NCI-H345 treated with DMSO at 0.1 percent for 48 hours (cell line): ENCODE data around the gene UCP3.
"Not testable (repeated sequence)": the region's sequence is repeated elsewhere in the genome, so short reads cannot be mapped to it uniquely, and the experiment has no call there.

ENCODE experiments used
- DNase-seq: peaks from one replicate; lab custom pipeline; 2025; ENCODE audit not compliant: unreplicated experiment; lab: John Stamatoyannopoulos, UW

Gene UCP3

DNA sequence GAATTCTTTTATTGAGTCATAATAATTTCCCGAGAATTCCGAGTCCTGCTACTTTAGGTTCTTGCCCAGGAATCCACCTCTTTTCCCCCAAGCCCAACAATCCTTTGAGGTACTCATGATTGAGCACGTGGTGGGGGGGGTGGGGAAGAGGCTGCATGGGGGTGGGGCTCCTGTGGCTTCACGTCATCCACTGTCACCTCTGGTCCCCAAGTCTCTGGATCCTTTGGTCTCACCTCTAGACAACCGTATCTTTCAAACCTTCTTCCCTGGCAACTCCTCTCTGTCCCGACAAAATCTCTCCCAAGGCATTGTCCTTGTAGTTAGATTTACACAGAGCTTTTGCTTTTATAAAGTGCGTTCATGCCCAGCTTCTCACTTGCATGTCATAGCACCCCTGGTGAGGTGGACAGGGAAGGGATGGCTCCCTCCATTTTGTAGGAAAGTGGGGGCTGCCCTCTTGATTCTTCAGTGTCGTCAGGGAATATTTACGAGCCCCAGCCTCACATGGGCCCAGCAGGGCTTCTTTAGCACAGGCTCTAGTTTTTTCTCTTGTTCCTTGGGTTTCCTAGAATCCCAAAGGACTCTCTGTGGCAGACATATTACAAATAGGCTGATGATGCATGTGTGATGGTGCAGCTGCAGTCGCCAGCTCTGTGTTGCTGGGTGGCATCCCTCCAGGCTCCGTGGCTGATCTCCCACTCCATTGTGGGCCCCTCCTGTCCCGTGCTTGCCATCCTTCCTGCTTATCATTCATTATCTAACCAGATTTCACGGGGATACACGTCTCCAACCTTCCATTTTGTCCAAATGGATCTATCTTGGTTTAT is 8.4 kb downstream of the UCP3 start:
- peak; percentile 32 for DNase-seq

DNA sequence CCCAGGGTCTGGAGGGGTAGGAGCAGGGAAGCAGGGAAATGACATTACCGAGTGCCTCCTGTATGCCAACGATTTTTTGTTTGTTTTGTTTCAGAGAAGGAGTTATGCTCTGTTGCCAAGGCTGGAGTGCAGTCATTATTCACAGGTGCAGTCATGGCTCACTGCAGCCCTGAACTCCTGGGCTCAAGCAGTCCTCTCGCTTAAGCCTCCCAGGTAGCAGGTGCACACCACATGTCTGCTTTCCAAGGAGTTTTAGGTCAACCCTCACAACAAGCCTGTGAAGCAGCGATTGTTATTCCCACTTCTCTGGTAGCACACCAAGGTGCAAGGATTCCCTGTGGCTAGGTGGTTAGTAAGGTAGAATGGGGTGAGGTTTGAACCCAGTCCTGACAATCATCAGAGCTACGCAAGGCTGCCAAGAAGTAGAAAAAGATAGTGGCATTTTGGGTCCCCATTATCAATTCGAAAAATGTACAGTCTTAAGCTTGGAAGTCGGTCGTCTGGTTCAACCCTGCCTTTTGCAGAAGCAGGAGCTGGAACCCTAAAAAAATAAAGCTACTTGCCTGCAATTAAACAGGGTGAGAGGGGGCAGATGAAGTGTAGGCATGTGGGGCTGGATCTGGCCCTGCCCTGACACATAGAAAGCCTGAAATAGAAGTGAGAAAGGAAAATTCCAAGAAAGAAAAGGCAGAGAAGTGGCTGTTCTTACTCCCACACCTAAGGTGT is 9.1 kb downstream of the UCP3 start:
- DNase-seq: peak; percentile 97

DNA sequence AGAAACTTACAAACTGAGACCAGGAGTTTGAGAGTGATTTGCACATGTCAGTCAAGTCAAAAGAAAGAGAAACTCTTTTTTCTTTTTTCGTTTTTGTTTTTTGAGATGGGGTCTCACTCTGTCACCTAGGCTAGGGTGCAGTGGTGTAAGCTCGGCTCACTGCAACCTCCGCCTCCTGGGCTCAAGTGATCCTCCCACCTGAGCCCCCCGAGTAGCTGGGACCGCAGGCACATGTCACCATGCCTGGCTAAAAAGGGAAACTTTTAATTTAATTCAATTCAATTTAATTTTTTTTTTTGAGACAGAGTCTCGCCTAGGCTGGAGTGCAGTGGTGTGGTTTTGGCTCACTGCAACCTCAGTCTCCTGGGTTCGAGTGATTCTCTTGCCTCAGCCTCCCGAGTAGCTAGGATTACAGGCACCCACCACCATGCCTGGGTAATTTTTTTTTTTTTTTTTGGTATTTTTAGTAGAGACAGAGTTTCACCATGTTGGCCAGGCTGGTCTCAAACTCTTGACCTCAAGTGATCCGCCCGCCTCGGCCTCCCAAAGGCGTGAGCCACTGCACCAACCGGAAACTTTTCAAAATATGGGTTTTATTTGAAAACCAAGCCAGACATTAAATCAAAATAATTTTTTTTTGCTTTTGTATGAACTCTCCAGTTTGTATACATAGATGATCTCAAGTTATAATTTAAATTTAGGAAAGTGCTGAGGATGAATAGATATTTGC is 9.9 kb downstream of the UCP3 start:
- DNase-seq: no peak

DNA sequence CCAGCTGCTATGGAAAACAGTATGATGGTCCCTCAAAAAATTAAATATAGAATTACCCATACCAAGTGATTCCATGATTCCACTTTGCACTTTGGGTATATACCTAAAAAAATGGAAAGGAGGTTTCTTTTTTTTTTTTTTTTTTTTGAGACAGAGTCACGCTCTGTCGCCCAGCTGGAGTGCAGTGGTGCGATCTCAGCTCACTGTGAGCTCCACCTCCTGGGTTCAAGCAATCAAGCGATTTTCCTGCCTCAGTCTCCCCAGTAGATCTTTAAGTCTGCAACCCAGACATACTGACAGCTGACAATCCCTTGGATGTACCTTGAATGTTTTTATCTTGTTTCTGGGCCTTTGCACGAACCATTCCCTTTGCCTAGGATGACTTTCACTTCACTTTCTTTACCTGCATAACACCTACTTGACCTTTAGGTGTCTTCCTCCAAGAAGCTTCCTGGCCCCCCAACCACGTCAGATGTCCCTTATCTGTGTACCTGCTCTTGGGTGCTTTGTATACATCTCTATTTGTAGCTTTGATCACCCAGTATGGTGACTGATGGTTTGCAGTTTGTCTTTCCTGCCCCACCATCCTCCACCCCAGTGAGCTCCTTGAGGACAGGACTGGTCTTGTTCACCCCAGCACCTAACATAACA is 11.6 kb downstream of the UCP3 start:
- DNase-seq: no peak

DNA sequence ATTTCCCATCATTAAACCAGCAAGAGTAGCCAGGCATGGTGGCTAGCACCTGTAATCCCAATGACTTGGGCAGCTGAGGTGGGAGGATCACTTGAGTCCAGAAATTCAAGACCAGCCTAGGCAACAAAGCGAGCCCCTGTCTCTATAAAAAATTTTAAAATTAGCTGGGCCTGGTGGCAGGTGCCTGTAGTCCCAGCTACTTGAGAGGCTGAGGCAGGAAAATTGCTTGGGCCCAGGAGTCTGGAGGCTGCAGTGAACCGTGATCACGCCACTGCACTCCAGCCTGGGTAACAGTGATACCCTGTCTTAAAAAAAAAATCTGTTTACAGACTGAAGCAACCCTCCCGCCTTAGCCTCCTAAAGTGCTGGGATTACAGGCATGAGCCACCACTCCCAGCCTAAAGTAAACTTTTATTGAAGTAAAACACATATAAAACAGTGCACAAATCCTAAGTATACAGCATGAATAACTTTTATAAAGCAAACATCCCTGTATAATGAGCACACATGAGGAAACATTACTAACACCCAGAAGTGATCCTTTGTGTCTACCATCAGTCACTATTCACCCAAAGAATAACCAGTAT is 12.6 kb downstream of the UCP3 start:
- no peak for DNase-seq

DNA sequence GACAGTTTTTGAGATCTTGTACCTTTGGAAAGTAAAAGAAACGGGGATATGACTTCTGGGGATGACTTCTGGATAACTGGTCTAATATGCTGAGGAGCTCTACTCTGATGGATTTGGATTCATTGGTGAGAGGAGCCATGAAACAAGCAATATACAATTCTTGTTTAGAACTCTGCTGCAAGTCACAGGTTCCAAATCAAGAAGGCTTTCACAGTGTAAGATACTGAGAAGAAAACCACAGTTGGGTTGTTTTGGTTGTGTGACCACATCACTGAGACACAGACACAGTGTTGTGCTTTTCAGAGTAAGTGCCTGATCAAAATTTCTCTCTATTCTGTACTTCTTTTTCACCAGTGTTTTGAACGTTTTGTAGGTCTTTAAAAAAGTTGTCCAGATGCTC is 13.2 kb downstream of the UCP3 start:
- DNase-seq: no peak

DNA sequence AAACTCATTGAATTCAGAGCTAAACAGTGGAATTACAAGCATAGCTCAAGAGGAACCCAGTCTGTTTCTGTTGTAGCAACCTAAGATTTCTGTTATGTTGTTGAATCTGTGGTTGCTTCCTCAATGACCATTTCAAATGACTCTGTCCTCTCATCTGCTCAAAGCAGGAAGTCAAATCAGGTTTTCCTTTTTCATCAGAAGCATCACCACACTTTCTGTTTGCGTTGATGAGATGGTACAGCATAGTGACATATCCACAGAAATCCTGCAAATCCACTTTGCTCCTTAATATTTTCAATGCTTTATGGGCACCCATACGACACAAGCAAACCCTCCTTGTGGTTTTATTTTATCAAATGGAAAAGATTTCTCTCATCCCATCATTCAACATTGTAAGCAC is 13.6 kb downstream of the UCP3 start:
- no peak for DNase-seq

DNA sequence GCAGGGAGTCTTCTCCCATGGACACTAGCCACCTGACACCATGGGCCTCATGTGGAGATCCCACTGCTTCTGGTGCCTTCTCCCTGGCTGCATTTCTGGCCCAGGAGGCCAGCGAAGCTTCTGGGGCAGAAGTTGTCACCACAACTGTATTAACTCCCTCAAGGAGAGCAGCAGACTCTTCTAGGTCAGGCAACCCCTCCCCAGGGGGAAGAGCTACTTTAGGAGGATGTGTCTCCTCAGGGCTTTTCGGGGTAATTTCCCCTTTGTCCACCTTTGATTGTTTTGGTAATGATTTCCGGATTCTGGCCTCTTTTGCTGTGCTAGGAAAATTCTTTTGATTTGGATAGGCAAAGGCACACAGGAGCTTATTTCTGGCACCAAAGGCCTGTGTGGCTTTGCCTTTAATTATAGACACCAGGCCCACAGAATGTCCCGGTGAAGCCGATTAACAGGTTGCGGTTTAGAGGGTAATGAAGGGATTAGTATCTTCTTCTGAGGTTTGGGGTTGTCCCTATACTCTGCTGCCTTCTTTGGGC is 17.3 kb downstream of the UCP3 start:
- no peak for DNase-seq

DNA sequence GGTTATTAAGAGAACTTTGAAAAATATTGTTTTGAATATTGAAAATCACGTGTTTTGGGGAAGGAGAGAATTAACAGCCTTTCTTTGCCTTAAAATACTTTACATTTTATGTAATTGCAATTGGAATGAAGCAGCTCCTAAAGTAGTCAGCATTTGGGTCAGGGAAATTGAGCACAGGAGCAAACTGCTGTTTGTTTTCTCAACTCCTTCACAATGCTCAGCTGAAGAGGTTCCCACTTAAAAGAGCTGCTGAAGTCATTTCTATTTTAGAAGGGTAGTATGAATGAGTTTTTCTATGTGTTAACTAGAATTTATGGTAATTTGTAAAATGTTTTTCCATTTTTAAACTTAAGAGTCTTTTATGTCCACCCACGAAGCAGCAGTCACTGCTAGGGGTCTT is 18.2 kb downstream of the UCP3 start:
- peak; percentile 18 for DNase-seq

DNA sequence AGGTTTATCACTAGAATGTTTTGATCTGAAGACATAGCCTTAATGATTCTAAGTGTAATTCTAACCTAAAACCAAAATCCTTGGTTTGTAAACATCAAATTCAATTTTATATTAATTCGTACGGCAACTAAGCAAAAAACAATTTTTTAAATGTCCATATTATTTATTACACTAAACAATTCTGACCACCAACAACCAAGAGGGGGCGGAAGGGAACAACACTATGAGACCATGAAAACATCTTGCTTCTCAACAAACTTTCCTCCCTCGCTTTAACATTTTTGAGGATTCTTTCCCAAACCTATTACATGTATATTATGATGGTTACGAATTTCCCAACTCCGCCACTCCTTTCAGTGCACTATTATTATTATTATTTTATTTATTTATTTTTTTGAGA is 19.7 kb downstream of the UCP3 start:
- no peak for DNase-seq

DNA sequence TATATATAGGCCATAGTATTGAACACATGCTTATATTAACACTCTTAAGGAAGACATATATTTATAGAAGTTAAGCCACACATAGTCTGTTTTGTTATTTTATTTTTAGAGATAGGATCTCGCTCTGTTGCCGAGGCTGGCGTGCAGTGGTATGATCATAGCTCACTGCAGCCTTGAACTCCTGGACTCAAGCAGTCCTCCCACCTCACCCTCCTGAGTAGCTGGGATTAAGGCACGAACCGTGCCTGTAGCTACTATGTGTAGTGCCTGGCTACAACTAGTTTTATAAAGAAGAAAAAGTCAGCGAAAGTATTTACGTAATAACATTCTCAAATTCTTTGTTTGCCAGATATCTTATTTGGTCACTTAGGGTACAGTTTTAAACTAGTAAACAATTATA is 20.7 kb downstream of the UCP3 start:
- DNase-seq: no peak

DNA sequence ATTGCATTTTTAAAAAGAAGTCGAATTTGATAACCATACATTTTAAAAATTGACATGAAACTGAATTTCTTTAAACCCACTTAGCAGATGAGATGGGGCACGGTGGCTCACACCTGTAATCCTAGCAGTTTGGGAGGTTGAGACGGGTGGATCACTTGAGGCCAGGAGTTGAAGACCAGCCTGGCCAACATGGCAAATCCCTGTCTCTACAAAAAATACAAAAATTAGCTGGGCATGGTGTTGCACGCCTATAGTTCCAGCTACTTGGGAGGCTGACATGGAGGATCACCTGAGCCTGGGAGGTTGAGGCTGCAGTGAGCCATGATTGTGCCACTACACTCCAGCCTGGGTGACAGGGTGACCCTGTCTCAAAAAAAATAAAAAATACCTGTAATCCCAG is 23.2 kb downstream of the UCP3 start:
- DNase-seq: not testable (repeated sequence)

DNA sequence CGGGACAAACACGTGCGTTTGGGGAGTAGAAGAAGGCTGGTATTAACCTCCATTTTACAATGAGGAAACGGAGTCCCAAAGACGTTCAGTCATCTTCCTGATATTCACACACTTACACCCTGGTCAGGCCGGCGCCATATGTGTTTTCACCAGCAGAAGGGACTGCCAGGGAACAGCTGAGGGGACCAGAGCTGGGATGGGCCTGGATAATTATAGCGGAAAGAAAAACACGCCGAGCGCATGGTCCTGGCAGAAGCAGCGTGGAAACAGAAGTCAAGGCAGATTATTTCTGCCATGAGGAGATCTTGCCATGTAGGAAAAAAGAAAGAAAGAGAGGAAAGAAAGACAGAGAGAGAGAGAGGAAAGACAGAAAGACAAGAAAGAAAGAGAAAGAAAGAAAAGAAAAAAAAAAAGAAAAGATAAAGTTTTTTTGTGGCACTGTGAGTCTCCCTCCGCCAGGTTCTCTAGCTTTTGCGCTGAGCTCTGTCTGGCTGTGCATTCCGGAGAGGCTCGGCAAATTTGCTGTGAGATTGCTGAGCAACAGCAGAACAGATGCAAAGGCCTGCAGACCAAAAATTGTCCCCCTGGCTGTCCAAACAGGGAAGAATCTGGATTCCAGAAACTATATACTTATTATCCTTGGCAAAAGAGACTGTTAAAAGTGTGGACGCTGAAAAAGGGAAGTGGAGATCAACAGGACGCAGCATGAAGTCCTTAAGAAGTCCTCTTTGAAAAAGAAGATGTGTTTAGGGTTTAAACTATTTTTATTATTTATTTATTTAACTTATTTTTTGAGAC is 24.9 kb downstream of the UCP3 start:
- DNase-seq: no peak

DNA sequence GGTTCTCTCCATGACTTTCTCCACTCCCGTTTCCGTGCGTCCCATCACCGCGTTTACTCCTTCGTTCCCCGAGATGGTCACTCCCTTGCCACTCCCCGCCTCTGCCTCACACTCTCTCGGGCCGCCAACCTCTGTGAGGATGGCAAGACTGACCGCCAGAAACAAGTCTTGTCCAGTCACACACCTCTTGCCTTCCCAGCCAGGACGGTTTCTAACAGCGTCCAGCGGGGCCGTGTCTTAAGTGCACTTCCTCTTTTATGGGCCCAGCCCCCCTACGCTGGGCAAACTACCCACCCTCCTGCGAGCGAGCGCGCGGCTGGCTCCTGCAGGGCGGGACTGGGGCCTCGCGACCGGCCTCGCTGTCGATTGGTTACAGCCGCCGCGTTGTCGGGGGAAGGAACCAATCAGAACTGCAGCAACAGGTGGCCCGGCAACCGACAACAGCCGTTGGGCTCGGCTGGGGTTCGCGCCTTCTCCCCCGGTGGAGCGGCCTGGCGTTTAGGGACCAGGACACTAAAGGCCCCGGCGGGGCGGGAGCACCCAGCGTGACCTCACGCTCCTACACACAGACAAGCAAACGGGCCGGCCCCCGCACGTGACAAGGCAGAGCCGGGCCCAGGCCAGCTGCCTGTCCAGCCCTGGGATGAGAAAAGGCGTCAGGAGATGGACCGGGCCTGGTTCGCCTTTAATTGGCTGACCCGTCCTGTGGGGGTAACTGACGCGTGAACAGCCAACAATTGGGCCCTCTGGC is 25.7 kb downstream of the UCP3 start:
- DNase-seq: peak; percentile 91

DNA sequence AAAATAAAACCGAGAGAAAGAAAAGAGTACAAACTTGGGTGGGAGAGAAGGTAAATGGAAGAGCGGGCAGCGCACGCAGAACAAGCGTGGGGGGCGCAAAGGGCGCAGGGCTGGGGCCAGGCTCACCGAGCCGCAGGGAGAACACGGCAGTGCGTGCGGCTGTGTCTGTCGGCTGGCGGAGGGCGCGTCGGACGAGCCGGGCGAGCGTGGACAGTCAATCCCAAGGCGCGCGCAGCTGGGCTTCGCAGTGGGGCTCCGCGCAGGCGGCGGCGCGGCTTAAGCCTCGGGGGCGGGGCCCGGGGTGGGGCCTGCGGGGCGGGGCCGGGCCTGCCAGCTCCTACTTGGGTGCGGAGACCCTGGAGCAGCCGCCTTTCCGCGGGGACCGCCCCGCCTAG is 26.3 kb downstream of the UCP3 start, which contains the start of gene UCP2:
TSS of gene UCP2 (minus strand) at position 249 of the 395 bp plus-strand sequence. CDS start 4,465 bp downstream, outside the sequence.
- peak; percentile 79 for DNase-seq

DNA sequence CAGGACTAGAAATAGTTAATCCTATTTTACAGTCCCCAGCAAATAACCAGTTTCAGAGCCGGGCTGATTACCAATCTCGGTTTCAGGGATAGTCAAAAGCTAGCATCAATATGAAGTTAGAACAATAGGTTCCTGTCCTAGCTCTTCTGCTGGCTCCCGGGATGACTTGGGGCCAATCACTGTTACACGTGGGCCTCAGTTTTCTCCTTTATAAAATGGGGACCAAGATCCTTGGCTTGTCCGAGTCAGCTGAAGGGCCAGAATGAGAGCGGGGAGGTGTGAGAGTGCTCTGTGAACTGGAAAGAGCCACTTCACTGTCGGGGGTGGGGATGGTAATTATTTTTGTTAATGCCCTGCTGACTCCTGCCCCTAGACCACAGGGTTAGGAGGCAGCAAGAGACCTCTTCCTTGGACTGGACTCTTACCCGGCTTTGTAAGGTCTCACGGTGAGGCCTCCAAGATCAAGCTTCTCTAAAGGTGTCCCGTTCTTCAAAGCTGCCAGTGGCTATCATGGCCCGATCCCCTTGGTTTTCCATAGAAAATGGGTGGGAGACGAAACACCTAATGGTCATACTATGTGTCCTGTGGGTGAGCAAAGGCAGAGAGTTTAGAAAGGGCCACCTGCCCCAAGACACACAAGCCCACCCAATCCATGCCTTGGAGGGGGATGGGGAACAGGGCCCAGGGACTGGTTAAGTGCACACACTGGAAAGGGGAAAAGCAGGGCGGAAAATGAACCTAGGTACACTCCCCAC is 27.7 kb downstream of the UCP3 start:
- no peak for DNase-seq

DNA sequence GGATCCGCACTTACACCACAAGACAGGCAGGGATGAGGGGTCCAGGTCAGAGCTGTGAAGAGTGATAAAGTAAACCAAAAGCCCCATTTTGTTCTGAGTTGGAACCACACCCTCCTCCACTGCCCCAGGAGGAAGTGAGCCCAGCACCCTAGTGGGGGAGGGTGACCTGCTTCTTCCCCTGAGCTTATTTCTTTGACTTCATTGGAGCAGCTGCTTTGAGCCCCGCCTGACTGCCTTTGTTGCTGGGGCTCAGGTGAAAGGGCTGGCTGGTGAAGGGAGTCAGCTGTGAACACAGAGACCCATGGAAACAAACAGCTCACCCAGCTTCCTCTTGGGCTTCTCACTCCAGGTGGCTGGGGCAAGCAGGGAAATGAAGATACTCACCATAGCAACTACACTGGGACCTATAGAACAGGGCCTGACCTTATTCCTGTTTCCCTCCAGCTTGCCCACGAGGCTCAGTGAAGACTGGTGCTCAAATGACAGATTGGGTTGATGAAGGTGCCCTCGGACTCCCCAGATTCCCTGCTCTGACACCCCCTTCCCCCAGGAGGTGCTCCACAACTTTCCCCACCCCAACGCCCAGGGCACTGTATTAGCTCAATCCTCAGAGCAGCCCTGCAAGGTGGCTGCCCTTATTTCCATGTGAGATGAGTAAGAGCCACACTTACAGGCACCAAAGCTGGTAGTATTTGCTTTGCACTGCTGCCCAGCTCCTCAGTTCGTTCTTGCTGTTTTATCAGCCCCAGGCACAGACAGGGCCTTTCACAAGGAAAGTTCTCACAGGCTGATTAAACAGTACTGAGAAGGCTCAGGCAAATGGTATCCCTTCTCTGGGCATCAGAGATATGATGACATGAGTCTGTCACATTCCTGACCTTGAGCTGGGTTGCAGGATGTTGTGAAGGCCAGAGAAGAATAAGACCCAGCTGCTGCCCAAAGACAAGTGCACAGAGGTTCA is 28.6 kb downstream of the UCP3 start:
- DNase-seq: peak; percentile 47
